GM19023 (cell line): ENCODE measurements around the gene SLC35F1.
"Not testable (repeated sequence)": the region's sequence is repeated elsewhere in the genome, so short reads cannot be mapped to it uniquely, and the experiment has no call there.

Experiments used
- ATAC-seq: cut with Tn5 transposase; IDR thresholded peaks from one replicate; pipeline ENCODE4 v1.9.1; 2021; ENCODE audit warnings: mild to moderate bottlenecking, moderate library complexity; ENCODE audit not compliant: unreplicated experiment

The SLC35F1 gene

DNA sequence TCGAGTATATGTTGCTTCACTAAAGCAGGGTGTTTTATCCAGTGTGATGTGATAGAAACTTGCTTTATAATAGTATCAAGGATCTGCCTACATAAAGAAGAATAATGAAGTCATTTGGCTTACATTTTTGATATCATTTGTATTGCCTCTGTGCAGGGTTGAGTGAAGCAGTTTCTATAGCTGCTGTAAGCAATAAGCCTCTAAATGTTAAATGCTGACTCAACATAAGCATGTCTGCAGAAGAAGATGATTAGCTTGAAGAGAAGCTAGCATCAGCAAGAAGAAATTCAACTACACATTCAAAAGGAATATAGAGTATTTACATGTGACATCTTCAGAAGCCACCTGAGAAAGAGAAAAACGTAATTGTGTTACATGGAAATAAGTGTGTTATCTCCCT is 17.6 kb downstream of the SLC35F1 start:
- no peak for ATAC-seq

GRCh38 chr6:117927866-117928265 is 20.8 kb downstream of the SLC35F1 start:
- ATAC-seq, result no peak

DNA sequence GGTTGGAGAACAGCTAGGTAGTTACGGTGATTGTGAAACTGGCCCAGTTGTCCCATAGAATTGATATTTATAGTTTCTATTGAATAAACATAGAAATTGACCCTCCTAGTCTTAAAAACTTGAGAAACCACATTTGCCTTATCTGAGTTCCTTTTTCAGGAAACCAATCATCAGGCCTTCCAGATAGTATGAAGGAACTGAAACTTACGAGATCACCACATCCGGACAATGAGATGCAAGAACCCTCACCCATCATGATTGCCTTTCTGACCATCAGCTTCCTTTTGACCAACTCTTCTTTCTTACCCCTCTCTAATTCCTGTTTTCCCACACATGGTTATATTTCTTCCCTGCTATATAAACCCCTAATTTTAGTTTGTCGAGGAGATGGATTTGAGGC is 21.8 kb downstream of the SLC35F1 start:
- ATAC-seq, result no peak

- no peak for ATAC-seq
Observed at GRCh38 chr6:117929501-117929900, 22.4 kb downstream of the SLC35F1 start.

GRCh38 chr6:117930645-117931044 is 23.6 kb downstream of the SLC35F1 start:
- no peak for ATAC-seq

DNA sequence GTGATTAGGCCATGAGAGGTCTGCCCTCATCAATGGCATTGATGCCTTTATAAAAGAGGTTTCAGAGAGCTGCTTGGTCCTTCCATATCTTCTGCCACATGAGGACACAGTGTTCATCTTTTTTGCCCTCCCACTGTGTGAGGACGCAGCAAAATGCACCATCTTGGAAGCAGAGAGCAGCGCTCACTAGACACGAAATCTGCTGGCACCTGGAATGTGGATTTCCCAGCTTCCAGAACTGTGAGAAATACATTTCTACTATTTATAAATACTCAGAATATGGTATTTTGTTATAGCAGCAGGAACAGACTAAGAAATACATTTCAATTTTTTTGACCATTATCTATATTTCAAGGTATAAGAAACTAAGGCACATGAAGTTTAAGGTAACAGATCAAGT is 24.9 kb downstream of the SLC35F1 start:
- ATAC-seq, result no peak

- ATAC-seq, result no peak
Observed at GRCh38 chr6:117932676-117933075, 25.6 kb downstream of the SLC35F1 start.

DNA sequence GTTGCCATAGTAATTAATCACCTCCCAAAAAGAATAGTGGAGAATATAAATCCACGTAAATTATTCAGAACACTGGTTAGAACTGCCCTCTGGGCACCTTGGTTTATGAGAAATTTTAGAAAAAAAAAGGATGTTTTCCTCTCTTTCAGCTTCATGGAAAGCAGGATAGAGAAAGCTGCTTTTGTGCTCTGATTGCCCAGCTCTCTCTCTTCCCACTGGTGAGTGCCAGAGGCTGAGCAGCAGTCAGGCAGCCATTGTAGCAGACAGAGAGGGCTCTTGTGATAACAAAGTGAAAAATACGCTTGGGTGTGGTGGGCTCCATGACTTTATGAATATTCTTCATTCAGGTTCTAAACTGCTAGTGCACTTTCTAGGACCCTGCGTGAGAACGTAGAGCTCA is 26.4 kb downstream of the SLC35F1 start:
- ATAC-seq, result no peak

DNA sequence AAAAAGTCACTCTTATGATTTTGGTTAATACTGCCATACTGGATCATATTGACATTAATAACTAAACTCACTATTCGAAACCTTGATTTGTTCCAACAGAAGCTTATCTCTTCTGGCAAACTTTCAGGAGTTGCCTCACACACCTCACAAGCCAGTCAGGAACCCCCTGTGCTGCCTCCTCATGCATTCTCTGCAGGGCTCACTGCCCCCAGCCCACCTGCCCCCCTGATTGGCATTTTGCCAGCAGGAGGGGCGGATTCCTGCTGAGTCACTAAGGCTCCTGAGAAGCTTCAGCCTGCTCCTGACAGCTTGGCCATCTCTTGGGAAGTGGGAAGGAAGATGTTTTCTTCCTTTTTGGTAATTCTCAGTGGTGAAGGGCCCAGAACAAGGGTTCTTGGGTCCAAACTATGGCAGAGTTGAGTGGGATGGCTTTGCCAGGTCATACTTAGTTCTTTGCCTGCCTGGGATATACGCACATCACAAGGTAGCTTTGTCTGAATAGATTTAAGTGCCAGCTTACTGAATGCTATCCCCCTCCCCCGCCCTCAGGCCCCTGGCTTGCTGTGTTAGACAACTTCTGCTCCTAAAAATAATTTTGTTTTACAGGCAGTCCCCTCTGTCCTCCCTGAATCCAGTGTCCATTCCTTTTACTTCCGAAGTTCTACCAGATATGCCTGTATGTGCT is 31.4 kb downstream of the SLC35F1 start:
- ATAC-seq, result no peak

DNA sequence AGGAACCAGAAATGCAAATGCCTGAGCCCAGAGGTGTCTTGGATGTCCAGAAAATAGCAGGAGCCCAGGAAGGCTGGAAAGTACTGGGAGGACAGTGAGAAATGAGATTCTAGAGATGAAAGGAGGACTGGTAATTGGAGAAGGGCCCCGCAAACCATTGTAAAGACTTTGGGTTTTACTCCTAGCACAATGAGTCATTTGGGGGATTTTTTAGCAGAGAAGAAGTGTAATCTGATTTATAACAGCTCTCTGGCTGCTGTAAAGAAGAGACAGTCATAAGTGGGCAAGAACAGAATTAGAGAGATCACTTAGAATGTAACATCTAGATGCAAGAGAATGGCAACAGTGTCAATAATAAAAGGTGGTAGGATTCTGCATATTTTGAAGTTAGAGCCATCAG is 40.2 kb downstream of the SLC35F1 start:
- ATAC-seq, result no peak

GRCh38 chr6:117951783-117952182 is 44.7 kb downstream of the SLC35F1 start:
- no peak for ATAC-seq

GRCh38 chr6:117955684-117956256 is 48.7 kb downstream of the SLC35F1 start:
- peak; percentile 64 for ATAC-seq

DNA sequence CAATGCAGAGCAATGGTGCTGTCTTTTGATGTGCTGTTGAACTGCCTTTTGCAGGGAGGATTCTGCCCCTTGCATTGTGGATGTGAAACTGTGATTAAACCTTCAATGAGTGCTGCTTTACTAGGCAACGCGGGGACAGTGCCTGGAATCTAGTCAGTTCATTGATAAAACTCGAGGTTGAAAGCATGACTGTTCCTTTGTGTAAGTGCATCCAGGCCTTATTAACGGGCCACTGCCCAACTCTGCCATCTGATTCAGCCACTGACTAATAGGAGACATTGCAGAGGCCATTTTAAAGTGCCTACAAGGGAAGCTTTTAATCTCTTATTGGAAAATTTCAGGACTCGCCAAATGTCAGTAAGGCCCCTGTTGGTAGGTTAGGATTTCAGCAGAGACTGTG is 49.3 kb downstream of the SLC35F1 start:
- no peak for ATAC-seq

GRCh38 chr6:117958536-117958935 is 51.5 kb downstream of the SLC35F1 start:
- no peak for ATAC-seq

GRCh38 chr6:117960877-117961276 is 53.8 kb downstream of the SLC35F1 start:
- ATAC-seq, result no peak

- ATAC-seq, result no peak
Observed at GRCh38 chr6:117961301-117961700, 54.2 kb downstream of the SLC35F1 start.

DNA sequence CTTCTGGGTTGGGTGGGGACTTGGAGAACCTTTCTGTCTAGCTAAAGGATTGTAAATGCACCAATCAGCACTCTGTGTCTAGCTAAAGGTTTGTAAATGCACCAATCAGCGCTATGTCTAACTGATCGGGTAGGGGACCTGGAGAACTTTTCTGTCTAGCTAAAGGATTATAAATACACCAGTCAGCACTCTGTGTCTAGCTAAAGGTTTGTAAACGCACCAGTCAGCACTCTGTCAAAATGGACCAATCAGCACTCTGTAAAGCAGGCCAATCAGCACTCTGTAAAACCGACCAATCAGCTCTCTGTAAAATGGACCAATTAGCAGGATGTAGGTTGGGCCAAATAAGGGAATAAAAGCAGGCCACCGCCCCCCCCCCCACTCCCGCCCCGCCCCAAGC is 58.7 kb downstream of the SLC35F1 start:
- ATAC-seq, result not testable (repeated sequence)

DNA sequence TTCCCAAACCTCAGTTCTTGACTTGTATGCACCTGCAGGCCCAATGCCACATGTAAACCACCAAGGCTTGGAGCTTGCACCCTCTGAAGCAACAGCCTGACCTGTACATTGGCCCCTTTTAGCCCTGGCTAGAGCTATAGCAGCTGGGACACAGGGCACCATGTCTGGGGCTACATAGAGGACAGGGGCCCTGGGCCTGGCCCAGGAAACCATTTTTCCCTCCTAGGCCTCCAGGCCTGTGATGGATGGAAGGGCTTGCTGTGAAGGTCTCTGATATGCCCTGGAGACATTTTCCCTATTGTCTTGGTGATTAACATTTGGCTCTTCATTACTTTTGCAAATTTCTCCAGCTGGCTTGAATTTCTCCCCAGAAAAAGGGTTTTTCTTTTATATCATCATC is 64.6 kb downstream of the SLC35F1 start:
- ATAC-seq, result no peak

DNA sequence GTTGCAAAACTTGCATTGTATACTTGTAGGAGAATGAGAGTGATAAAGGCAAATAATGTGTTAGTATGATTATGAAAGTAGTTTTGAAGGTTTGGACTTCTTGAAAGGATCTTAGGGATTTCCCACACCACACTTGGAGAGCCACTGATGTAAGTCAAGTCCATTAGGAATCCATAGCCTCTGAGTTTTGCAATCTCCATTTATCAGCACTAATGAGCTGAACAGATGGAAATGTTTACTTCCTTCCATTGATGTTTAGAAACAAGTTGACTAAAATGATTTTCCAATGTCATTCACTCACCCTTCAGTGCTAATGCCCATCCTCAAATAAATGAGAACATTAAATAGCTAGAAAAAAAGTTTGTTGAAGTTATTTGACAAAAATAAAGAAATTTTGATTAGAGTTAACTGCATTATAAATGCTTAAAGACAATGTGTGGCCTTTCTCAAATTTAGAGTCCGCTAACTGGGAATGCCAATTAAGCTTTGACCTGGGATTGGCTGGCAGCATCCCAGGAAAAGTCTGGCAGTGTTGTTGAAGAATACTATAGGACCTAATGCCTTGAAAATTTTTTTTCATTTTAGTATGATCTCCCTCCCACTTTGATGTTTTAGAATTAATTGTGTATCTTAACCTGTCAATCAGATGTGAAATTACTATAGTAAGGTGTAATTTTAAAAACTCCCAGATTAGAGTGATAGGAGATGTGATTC is 68.0 kb downstream of the SLC35F1 start:
- no peak for ATAC-seq

GRCh38 chr6:117976030-117976651 is 69.1 kb downstream of the SLC35F1 start:
- ATAC-seq, result no peak

GRCh38 chr6:117985916-117986315 is 78.9 kb downstream of the SLC35F1 start:
- ATAC-seq, result no peak

DNA sequence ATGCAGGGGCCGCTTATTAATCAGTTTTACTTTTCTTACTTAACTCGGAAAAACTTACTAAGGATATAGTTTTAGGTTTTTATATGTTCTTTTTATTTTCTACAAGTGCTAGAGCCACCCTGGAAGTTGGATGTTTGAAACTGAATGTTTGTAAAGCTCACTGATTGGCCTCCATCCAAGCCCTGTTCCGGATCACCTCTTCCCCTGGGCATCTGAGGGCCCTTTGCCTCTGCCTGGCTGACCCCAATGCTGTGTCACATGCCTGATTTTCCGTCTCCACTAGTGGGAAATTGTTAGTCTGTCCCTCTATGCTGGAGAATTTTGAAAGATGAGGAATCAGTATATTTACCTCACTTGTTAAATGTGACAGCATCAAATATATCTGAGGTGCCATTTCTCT is 79.3 kb downstream of the SLC35F1 start:
- no peak for ATAC-seq
